Stimulated activated CD8-positive, alpha-beta memory T cell treated with anti-CD3 and anti-CD28 coated beads, Interleukin-15, amount 100 ng/mL, for 24 hours (primary cell): ENCODE data around the gene ACLY.
A peak's percentile ranks its signal among the peaks of the same experiment; 100 is the strongest.
"Not testable (repeated sequence)": the region's sequence is repeated elsewhere in the genome, so short reads cannot be mapped to it uniquely, and the experiment has no call there.

ENCODE experiments used
- DNase-seq: peaks from one replicate; pipeline ENCODE4 v3.0.0-alpha.2; 2020; ENCODE audit warnings: low read depth

ACLY gene

DNA sequence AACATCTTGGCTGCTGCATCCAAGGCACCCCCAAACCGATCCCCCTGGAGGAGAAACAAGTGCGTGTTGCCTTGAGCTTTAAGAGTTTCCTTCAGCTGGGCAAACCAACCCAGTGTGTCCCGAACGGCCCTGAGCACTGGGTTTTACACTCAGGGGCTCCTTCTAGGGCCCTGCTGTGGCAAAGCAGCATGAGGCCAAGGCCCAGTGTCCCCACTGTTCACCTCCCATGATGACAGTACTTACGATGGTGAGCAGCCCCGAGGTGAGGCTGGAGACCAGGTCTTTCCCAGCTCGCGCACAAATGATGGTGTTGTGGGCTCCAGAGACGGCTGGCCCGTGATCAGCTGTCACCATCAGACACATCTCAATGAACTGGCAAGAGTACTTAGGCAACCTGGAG lies 47.0 kb downstream of the ACLY start:
- no peak for DNase-seq

- no peak for DNase-seq
Observed at GRCh38 chr17:41870627-41871026, 48.1 kb downstream of the ACLY start.

DNA sequence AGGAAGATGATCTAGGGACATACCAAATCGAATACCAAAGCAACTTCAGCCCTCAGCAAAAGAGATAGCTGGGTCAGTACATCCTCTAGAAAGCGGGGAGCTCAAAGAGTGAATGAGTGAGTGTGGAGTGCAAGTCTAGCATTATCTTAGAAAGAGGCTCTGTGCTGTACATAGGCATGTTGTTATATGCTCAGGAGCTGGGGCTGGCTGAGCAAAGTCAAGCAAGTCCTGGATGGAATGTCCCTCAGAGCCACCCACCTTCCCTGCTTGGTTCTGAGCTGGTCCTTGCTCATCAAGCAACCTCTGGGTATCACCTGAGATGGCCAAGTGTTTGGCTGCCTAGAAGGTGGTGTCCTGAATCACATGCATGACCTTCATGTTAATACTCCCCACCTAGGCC lies 48.7 kb downstream of the ACLY start:
- no peak for DNase-seq

DNA sequence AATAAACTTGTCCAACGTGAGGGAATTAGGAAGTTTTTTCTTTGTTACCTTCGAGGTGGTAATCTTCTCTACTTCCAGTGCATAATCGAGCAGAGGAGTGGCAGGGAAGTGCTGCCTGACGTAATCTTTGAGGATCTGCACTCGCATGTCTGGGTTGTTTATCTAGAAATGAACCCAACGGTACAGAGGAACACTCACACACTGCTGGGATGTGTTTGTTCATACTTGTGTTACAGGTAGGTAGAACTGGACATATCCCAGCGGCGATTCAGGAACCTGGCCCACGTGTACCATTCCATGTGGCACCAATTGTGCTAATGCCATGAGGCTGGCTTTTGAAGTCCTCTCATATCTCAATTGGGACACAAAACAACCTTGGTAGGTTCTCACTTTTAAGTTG lies 49.3 kb downstream of the ACLY start:
- no peak for DNase-seq

- DNase-seq = no peak
Observed at GRCh38 chr17:41868568-41868967, 50.2 kb downstream of the ACLY start.

DNA sequence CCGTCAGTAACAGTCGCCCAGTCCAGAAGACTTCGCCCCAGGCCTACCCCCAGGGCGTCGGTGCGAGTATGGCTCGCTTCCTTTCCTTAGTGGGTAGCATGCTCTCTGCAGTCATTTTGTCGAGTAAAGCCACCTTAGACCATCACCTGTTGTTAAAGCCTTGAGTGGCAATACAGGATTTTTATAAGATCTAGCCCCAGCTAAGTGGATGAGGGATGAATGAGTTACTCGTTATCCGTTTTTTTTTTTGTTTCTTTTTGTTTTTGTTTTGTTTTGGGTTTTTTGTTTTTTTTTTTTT lies 53.2 kb downstream of the ACLY start:
- DNase-seq = no peak

DNA sequence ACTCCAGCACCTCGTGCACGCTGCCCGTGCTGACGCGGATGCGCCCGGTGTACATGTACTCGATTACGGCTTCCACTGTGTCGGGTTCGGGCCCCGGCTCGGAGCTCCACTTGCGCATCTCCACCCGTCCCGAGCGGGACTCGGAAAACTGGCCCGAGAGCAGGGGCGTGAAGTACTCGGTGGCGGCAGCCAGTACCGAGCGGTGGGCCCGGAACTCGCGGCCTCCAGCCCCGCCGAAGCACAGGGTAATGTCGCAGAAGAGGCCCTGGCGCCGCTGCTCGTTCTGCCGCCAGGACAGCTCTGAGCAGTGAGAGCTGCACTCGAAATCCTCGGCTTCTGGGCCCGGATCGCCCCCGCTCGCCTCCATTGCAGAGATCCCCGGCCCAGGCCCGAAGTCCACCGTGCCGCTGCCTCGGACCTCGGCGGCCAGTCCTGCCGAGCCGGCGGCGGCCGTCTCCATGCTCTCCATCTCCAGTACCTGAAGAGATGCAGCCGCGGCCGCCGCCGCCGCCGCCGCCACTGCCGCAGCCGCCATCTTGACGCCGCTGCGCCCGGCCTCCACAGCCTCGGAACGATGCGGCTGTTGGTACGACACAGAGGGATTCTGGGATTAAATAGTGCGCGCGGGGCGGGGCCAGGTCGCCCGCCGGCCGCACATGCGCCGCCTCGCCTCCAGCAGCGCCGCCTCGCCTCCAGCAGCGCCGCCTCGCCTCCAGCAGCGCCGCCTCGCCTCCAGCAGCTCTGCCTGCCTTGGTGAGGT lies 53.7 kb downstream of the ACLY start, which contains the start of gene KLHL11:
Gene KLHL11 (minus strand): TSS at position 588 of the 760 bp plus-strand sequence. CDS start 53 bp downstream, at position 535.
- peak; percentile 70 for DNase-seq

- DNase-seq = no peak
Observed at GRCh38 chr17:41864498-41864835, 54.3 kb downstream of the ACLY start.

DNA sequence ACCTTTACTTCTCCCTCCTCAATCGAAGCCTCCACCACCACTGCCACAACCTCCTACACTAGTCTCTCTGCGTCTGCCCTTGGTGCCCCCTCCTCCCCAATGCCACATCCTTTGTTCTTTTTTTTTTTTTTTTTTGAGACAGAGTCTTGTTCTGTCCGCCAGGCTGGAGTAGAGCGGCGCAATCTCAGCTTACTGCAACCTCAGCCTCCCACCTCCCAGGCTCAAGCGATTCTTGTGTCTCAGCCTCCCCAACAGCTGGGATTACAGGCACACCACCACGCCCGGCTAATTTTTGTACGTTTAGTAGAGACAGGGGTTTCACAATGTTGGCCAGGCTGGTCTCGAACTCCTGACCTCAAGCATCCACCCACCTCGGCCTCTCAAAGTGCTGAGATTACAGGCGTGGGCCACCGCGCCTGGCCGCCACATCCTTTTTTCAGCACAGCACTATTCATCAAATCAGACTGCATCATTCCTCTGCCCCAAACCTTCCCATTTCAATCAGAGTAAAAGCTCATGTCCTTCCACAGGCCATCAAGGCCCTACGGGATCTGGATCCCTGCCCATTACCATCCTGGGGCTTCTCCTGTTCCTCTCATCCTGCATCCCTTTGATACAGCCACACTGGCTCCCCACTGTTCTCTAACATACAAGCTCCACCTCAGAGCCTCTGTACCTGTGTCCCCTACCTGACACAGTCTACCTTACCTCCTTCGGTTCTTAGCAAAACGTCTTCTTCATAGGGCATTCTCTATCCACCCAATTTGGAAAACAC lies 55.5 kb downstream of the ACLY start:
- no peak for DNase-seq

DNA sequence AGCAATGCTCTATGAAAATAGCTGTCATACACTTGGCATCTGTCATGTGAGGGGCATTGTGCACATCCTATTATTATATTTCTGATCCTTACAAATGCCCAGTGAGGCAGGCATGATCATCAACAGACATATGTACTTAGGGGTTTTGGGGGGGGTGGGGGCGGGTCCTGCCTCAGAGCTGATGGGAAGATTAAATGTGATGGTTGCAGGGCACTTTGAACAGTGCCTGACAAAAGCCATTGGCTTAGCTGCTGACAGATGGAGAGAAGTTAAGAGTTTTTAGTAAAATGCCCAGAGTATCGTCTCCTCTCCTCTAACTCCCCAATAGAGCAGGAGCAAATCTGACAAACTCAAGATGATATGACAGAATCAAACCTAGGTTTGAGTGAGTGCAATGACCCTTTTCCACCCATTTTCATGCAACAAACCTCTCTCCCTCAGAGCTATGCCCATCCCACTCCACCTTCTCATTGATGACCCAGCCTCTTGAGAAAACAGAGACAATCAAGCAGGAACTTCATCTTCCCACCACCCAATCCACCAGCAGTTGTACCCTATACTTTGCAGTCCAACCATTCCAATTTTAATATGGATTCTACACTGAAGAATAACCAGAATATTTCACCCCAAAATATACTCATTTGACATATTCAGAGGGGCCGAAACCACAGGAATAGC lies 58.4 kb downstream of the ACLY start:
- no peak for DNase-seq

DNA sequence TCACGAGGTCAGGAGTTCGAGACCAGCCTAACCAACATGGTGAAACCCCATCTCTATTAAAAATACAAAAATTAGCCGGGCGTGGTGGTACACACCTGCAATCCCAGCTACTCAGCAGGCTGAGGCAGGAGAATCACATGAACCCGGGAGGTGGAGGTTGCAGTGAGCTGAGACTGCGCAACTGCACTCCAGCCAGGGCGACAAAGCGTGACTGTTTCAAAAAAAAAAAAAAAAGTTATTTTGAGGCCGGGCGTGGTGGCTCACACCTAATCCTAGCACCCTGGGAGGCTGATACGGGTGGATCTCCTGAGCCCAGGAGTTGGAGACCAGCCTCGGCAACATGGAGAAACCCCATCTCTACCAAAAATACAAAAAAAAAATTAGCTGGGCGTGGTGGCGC lies 67.4 kb downstream of the ACLY start:
- DNase-seq = not testable (repeated sequence)

DNA sequence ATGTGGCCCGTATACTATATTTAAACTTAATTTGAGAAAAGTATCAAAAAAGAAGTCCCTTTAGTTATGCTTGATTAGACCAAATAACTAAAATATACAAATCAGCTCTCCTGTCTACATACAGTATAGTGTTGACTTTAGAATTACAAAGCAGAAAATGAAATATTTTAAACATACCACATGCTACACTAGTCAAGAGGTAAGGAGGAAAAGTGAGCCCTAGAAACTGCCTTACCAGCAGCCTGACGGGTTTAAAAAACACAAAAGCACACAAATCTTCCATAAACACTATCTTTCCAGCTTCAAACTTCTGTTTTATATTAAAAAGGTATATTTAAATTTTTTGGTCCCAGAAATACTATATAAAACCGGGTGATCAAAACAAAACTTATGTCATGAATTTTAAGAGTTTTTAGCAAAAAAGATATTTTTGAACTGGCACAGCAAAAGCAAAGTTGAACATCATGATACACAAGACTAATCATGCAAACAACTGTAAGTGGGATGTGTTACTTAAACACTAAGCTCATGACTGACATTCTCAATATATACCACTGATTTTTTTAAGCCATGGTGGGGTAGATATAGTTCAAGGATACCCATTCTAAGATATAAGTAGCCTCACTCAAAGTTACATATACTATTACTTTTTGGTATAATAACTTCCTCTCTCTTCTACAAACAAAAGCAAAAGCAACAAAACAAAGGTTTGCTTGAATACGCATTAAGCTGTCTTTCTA lies 69.3 kb downstream of the ACLY start:
- DNase-seq = no peak

DNA sequence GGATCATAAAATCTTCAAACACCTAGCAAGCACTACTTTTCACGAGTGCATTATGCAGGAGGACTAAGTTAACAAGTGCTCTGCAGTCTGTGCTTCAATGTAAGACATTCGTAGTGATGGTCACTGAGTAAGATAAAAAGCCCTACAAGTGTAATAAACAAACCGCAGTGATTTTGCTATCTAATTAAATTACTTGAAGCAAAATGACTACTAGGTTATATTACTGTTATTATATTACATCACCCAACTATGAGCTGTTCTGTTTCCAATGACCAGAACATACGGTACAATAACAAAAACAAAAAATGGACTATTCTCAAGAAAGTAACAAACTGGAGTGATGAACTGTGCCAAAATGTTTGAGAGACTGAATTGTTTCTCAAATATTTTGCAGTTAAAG lies 70.0 kb downstream of the ACLY start:
- DNase-seq = no peak

GRCh38 chr17:41844971-41845370 lies 73.8 kb downstream of the ACLY start:
- no peak for DNase-seq

GRCh38 chr17:41840781-41841180 lies 78.0 kb downstream of the ACLY start:
- not testable (repeated sequence) for DNase-seq

- not testable (repeated sequence) for DNase-seq
Observed at GRCh38 chr17:41839448-41839847, 79.3 kb downstream of the ACLY start.

DNA sequence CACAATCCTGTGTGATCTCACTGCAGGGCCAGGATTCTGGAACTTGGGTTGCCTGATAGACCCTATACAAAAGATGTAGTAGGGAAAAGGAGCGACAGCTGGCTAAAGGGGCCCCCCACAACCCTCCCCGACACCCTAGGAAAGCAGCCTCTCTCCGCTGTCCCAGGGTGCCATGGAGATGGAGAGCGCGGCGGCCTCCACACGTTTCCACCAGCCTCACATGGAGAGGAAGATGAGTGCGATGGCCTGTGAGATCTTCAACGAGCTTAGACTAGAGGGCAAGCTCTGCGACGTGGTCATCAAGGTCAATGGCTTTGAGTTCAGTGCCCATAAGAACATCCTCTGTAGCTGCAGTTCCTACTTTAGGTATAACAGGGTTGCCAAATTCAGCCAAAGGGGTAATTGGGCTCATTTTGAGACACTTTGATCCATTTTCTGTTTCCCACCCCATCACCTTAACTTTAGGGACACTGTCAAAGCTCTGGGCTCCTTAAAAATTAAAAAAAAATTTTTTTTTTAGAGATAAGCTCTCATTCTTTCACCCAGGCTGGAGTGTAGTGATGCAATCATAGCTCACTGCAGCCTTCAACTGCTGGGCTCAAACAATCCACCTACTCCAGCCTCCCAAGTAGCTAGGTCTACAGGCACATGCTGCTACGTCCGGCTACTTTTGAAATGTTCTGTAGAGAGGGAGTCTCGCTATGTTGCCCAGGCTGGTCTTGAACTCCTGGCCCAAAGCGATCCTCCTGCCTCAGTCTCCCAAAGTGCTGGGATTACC lies 80.8 kb downstream of the ACLY start, which contains the start of gene KLHL10:
Gene KLHL10 (plus strand): TSS at position 65 of the 778 bp plus-strand sequence. CDS start 108 bp downstream, at position 173.
- no peak for DNase-seq

DNA sequence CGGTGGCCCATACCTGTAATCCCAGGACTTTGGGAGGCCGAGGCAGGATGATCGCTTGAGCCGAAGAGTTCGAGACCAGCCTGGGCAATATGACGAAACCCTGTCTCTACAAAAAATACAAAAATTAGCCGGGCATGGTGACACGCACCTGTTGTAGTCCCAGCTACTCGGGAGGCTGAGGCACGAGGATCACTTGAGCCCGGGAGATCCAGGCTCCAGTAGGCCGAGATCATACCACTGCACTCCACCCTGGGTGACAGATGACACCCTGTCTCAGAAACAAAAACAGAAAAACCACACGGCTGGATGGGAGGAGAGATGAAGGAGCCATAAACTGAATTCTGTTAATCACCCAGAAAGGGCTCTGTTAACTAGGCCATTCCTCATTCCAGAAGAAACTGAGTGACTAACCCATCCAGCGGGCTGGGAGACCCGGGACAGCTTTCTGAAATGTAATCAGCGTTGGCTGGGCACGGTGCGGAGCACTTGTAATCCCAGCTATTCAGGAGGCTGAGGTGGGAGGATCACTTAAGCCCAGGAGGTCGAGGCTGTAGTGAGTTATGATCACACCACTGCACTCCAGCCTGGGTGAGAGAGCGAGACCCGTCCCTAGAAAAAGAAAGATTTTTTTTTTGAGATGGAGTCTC lies 82.1 kb downstream of the ACLY start:
- no peak for DNase-seq

DNA sequence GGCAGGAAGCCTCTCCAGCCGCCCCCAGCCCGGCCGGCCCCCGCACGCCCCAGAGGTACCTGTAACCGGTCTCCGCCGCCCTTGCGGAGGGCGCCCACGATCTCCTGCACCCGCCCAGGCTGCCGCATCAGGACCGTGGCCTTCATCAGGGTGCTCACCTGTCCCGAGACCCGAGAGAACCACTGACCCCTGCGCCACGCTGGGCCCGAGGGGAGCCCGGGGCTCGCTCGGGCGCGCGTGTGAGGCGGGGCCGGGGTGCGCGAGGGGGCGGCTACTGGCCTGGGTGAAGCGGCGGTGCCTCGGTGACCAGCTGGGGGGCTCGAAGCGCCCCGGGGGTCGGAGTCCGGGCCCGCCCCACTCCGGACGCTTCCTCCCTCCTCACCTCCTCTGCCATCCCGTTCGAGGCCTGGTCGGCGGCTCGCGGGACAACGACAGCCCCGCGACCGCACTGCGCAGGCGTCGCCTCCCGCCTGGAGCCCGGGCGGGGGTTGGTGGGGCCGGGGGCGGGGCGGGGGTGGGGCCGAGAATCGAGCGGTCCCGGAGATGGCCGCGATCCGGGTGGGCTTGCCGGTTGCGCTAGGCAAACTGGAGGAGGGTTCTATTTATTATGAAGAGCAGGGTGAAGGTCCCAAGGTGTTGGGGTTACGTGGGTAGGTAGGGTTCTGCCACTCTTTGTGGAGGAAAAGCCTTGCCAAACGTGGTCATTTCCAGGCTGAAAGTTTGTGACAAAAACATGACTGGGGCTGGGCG lies 82.8 kb downstream of the ACLY start, which contains the start of gene NT5C3B:
Gene NT5C3B (minus strand): TSS at position 433 of the 750 bp plus-strand sequence. CDS start 39 bp downstream, at position 394.
- DNase-seq = peak; percentile 36

GRCh38 chr17:41835214-41835799 lies 83.4 kb downstream of the ACLY start:
- DNase-seq = no peak
